ENCODE data around the gene PCGF1. TPM values are rescaled to one million over a fixed set of nuclear protein-coding genes. Genes with fewer than 3 reads are reported as not detected.
"Not testable (repeated sequence)": the region's sequence is repeated elsewhere in the genome, so short reads cannot be mapped to it uniquely, and the experiment has no call there.

The PCGF1 gene
- total RNA-seq, 1 donor from 2014 or later, result 15.0 TPM

DNA sequence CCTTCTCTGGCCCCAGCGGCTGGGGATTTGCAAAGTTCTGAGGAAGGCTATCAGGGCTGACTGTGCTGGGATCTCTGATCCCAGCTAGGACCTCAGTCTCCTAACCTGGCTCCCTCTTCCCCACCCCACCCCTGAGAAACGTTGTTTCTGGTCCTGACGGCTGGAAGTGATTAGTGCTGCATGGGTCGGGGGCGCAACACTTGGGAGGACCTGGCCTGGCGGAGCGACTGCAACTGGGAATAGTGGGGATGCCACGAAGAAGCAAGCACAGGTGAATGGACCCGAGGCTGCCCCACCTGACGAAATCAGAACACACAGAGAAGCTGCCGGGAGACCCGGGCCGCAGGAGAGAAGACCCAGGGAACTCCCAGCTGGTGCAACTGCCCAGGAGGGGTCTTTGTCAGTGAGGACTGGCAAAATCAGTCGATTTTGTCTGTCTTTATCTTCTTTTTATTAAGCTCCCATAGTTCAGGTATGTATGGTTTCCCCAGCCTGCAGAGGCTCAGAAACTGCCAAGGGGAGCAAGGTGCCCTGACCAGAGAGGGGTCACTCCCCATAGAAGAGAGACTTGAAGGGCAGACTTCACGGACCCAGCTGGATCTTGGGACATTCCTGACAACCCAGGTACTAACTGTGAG, 7.4 kb downstream of the PCGF1 start:
- no peak for DNase-seq (ENCODE audit: low read depth, low spot score)

DNA sequence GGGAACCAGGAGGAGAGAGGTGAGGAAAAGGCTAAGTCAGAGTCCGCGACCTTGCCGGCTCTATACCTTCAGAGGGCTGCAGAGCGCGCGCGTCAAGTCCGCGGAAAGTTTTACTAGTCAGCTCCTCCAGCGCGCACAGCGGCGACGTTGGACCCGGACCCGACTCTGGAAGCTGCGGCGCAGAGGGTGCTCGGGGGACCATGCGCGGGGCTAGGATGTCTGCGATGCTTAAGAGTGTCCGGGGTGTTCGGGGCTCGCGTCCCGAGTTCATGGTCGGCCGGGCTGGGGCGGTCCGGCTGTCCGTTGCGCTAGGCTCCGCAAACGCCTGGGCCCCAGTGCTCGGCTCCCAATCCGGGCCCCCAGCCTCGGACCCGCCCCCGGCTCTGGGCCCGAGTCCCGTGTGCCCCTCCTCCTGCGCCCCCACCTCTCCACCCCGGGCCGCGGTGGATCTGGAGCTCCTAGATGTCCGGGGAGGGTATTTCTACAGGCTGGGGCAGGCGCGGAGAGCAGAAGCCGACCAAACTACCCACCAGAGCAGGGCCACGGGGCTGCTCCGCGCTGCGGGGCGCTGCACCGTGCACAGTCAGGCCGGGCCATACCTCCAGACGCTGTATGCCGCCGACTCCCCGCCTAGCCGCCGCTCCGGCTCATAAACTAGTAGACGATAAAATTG, 8.1 kb downstream of the PCGF1 start, which contains the start of gene LBX2:
TSS of gene LBX2 (minus strand) at position 337 of the 673 bp plus-strand sequence. CDS start at position 271, 66 bp downstream.
- no peak for DNase-seq (ENCODE audit: low read depth, low spot score)

DNA sequence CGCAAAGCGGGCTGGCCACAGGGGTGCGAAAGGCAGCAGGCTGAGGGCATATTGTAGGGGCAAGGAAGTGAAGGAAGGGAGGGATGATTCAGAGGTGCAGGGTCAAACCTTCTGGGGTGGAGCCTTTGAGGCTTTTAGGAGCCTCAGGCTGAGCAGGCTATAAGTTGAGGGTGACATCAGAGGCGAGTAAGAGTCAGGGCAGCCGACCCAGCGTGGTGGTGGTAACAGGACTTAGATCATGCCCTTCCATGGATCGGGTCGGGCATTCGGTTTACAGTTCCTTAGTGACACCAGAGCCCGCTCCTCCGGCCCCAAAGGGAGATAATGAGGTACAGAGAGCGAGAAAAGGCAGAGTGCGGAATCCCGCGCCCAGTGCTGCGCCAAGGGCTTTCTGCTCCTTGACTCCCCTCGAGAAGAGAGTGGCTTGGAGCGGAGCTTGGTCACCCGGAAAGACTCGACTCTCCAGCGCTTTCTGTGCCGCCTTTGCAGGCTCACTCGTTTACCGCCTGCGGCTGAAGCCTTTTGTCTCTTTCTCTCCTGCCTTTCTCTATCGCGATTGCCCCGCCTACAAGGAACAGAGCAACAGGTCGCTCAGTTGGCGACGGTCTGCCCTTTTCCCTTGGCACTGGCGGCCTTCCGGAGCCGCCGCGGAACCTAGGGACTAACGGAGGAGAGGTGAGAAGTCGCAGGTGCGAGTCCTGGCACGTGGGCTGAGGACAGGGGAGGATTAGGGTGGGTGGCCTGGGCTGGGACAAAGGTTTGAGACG, 8.8 kb downstream of the PCGF1 start:
- no peak for DNase-seq (ENCODE audit: low read depth, low spot score)

GRCh38 chr2:74497777-74498499, 9.6 kb downstream of the PCGF1 start:
- DNase-seq (ENCODE audit: low read depth, low spot score), result no peak

DNA sequence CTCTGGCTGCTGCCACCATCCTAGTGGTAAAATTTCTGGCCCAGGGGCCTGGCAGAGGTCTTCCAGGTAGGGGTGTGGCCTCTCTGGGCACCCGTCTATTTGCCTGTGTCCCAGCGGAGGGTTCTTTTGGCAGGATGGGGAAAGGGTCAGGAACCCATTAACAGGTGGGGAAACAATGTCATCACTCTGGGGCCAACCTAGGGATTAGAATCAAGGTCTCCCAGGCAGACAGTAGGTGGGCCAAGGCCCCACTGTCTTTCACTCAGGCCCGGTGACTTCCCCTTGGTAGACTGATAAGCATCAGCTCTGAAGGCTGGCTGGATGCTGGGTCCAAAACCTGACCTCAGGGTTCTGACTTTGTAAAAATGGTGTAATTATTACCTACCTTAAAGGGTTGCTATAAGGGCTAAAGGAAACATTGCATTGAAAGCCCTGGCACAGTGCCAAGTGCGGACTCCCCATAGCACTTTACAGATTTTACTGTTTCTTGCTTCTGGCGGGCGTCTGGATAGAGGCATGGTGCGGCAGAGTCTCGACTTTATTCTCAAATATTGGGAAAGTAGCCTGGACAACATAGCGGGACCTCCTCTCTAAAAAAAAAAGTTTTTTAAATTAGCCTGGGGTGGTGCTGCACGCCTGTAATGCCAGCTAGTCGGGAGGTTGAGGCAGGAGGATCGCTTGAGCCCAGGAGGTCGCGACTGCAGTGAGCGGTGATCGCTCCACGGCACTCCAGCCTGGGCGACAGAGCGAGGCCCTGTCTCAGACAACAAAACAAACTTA, 10.3 kb downstream of the PCGF1 start:
- DNase-seq (ENCODE audit: low read depth, low spot score), result no peak

- no peak for DNase-seq (ENCODE audit: low read depth, low spot score)
These were observed 12.1 kb downstream of the PCGF1 start for GRCh38 chr2:74495440-74495839.

DNA sequence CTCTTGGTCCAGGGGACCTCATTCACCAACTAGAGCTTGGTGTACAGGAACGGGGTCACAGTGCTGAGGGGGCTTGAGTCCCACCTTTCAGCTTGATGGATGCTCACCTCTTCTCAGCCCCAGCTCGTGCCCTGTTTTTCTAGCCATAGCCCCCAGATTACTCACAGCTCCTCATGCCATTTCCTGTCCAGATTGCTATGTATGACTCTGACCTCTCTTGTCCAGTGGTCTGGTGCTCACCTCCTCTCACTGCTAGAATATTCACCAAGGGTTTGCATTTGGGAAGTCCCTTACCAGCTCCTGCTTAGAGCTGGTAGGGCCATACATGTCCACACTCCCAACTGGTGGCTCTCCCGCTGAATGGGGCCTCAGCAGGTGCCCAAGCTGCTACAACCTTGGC, 13.9 kb downstream of the PCGF1 start:
- DNase-seq (ENCODE audit: low read depth, low spot score), result no peak

DNA sequence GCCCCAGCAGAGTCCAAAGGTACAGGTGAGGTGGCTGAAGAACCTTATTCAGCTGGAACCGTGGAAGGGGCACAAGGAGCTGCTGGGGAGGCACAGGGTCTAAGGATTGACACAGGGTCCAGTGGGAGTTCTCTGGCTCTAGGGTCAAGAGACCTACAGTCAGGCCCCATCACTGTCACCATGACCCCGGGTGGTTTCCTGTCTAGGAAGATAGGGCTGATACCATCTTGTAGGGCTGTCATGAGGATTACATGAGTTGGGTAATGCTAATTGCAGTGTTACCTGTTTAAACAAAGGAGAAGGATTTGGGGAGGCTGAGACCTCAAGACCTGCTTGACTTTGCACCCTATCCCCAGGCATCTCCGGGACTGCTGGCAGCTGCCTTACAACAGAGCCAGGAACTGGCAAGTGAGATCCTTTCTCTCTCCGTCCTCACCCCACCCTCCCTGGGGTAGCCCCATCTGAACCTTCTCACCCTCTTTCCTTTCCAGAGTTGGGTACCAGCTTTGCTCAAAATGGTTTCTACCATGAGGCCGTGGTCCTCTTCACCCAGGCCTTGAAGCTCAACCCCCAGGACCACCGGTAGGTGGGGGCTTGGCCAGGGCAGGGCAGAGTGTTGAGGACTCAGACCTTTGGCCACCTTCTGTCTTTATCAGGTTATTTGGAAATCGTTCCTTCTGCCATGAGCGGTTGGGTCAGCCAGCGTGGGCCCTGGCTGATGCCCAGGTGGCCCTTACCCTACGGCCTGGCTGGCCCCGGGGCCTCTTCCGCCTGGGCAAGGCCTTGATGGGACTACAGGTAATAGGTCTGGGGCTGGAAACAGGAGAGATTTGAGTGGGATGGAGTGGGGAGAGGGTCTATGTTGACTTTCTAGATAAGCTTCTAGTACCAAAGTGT, 15.6 kb downstream of the PCGF1 start:
- DNase-seq (ENCODE audit: low read depth, low spot score), result no peak

GRCh38 chr2:74489906-74490305, 17.6 kb downstream of the PCGF1 start:
- DNase-seq (ENCODE audit: low read depth, low spot score), result no peak

- no peak for DNase-seq (ENCODE audit: low read depth, low spot score)
These were observed 18.6 kb downstream of the PCGF1 start for GRCh38 chr2:74488643-74489481.

DNA sequence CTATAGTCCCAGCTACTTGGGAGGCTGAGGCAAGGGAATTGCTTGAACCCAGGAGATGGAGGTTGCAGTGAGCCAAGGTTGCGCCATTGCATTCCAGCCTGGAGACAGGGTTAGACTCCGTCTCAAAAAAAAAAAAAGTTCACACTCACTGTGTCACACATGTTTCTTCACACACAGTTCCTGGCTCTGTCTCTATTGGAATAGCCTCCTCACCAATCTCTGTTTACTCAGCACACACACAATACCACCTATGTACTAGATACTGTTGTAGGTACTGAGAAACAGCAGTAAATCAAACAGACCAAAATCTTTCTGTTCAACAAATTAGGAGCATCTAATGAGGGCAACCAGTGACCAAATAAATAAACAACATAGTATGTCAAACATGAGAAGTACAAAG, 21.4 kb downstream of the PCGF1 start:
- no peak for DNase-seq (ENCODE audit: low read depth, low spot score)

DNA sequence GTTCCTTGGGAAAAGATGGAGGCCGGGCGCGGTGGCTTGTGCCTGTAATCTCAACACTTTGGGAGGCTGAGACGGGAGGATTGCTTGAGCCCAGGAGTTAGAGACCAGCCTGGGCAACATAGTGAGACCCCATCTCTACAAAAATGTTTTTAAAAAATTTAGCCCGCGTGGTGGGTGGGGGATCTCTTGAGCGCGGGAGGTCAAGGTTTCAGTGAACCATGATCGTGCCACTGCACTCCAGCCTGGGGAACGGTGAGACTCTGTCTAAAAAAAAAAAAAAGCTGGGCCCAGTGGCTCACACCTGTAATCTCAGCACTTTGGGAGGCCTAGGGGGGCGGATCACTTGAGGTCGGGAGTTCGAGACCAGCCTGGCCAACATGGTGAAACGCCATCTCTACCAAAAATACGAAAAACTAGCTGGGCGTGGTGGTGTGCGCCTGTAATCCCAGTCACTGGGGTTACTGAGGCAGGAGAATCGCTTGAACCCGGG, 23.8 kb downstream of the PCGF1 start:
- not testable (repeated sequence) for DNase-seq (ENCODE audit: low read depth, low spot score)

- peak; percentile 84 for DNase-seq (ENCODE audit: low read depth, low spot score)
These were observed 24.5 kb downstream of the PCGF1 start, which contains the start of the genes CCDC142 and TTC31 for GRCh38 chr2:74482801-74483674. Gene CCDC142, minus strand, starts transcription at chr2:74482998. Its CDS starts 161 bp downstream, at chr2:74482837. Gene TTC31, plus strand, starts transcription at chr2:74483081. Its CDS starts 15 bp downstream, at chr2:74483096.

- no peak for DNase-seq (ENCODE audit: low read depth, low spot score)
These were observed 25.3 kb downstream of the PCGF1 start for GRCh38 chr2:74481961-74482800.

DNA sequence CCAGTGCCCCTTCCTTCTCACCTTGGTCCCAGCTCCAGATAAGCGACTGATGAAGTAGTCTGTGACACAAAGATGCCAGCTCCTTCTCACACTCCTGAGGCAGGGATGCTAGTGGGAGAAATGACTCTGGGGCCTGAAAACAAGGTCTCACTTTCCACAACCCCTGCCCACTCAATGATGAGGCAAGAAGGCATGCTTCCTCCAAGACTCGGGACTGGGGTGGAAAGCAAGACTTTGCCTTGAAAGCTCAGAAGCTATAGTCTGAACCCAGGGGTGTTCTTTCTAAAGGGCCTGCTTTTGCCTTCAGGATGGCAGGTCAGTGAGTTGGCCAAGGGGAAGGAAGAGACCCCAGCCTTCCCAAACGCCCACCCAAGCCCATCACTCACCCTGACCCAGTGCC, 26.1 kb downstream of the PCGF1 start:
- DNase-seq (ENCODE audit: low read depth, low spot score), result no peak

- no peak for DNase-seq (ENCODE audit: low read depth, low spot score)
These were observed 32.6 kb downstream of the PCGF1 start for GRCh38 chr2:74474899-74475298.

DNA sequence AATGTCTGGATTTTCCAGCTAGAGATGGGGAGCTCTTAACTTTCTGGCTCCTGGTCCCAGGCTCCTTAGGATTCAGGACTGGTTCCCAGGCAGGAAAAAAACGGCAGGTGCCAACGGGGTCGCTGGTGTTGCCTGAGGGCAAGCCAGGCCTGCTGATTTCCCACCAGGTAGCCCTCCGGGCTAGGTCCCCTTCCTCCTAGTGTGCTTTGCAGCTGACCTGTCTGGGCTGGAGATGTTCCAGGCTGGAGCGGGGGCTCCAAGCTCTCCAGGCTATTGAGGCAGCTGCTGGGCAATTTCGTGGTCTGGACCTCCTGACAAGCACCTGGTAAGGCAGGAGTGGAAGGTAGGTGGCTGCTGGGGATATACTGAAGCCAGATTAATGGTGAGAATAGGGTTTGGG, 33.0 kb downstream of the PCGF1 start:
- DNase-seq (ENCODE audit: low read depth, low spot score), result no peak

All from pulmonary artery endothelial cell (primary cell).